ENCODE data around the gene NDUFAB1. TPM values are rescaled to one million over a fixed set of nuclear protein-coding genes. Genes with fewer than 3 reads are reported as not detected.
"Not testable (repeated sequence)": the region's sequence is repeated elsewhere in the genome, so short reads cannot be mapped to it uniquely, and the experiment has no call there.

Gene NDUFAB1
- total RNA-seq, 4 donors from 2014 or later = 76.6 to 115 (median 84.4) TPM

GRCh38 chr16:23554536-23554935, 41.6 kb downstream of the NDUFAB1 start:
- TF ChIP-seq CTCF (IDR thresholded peaks at IDR 0.05) (no peak), POLR2A (IDR thresholded peaks at IDR 0.05; ENCODE audit: low read depth) (no peak), POLR2AphosphoS5 (IDR thresholded peaks at IDR 0.05) (no peak), EP300 (IDR thresholded peaks at IDR 0.05) (no peak)
- peaks cover 16 to 28% (median 24%) of the 10 kb centered on the region in 4 donors for H3K4me1 ChIP-seq
- no peak for DNase-seq (ENCODE audit: extremely low spot score)
- no peak overlapping the region for H3K27ac ChIP-seq (replicated peaks in 1 of 4)
- no peak overlapping the region for H3K4me3 ChIP-seq
- no peaks in the 10 kb centered on the region for H3K9me3 ChIP-seq
- intact Hi-C loops (cut with DNase I) = no loop called here
- 81% methylated on average over 3 of the region's 3 CpGs for WGBS
- peaks cover 30 to 46% (median 38%) of the 10 kb centered on the region in 4 donors for H3K36me3 ChIP-seq
- no peaks in the 10 kb centered on the region for H3K27me3 ChIP-seq

- no peak for DNase-seq (ENCODE audit: extremely low spot score)
- H3K4me3 ChIP-seq = no peak overlapping the region
- H3K4me1 ChIP-seq = peaks cover 4 to 12% (median 10%) of the 10 kb centered on the region in 4 donors
- intact Hi-C loops (cut with DNase I) = no loop called here
- no peaks in the 10 kb centered on the region for H3K9me3 ChIP-seq
- H3K36me3 ChIP-seq = peaks cover 47 to 65% (median 57%) of the 10 kb centered on the region in 4 donors
- WGBS = 74% methylated on average over 6 of the region's 6 CpGs
- H3K27ac ChIP-seq (replicated peaks in 1 of 4) = no peak overlapping the region
- no peaks in the 10 kb centered on the region for H3K27me3 ChIP-seq
- TF ChIP-seq CTCF (IDR thresholded peaks at IDR 0.05) (no peak), POLR2A (IDR thresholded peaks at IDR 0.05; ENCODE audit: low read depth) (no peak), POLR2AphosphoS5 (IDR thresholded peaks at IDR 0.05) (no peak), EP300 (IDR thresholded peaks at IDR 0.05) (no peak)
These were observed 44.0 kb downstream of the NDUFAB1 start for GRCh38 chr16:23552161-23552560.

GRCh38 chr16:23549938-23550337, 46.2 kb downstream of the NDUFAB1 start:
- Histone ChIP-seq H3K4me3 (no peak overlapping the region), H3K4me1 (no peaks in the 10 kb centered on the region), H3K27ac (replicated peaks in 1 of 4) (no peak overlapping the region), H3K9me3 (no peaks in the 10 kb centered on the region), H3K36me3 (peaks cover 47 to 87% (median 78%) of the 10 kb centered on the region in 4 donors), H3K27me3 (no peaks in the 10 kb centered on the region)
- 99% methylated on average over 5 of the region's 5 CpGs for WGBS
- no peak for DNase-seq (ENCODE audit: extremely low spot score)
- intact Hi-C loops (cut with DNase I) = no loop called here
- TF ChIP-seq CTCF (IDR thresholded peaks at IDR 0.05) = no peak
- TF ChIP-seq POLR2A (IDR thresholded peaks at IDR 0.05; ENCODE audit: low read depth) = no peak
- TF ChIP-seq EP300 (IDR thresholded peaks at IDR 0.05) = no peak
- TF ChIP-seq POLR2AphosphoS5 (IDR thresholded peaks at IDR 0.05) = no peak

GRCh38 chr16:23544436-23544835, 51.7 kb downstream of the NDUFAB1 start:
- Histone ChIP-seq H3K9me3 (no peaks in the 10 kb centered on the region), H3K27me3 (no peaks in the 10 kb centered on the region), H3K4me3 (no peak overlapping the region), H3K36me3 (peaks cover 39 to 99% (median 87%) of the 10 kb centered on the region in 4 donors), H3K27ac (replicated peaks in 1 of 4) (no peak overlapping the region), H3K4me1 (no peaks in the 10 kb centered on the region)
- 97% methylated on average over 14 of the region's 14 CpGs for WGBS
- no peak for DNase-seq (ENCODE audit: extremely low spot score)
- TF ChIP-seq EP300 (IDR thresholded peaks at IDR 0.05) (no peak), POLR2AphosphoS5 (IDR thresholded peaks at IDR 0.05) (no peak), CTCF (IDR thresholded peaks at IDR 0.05) (no peak), POLR2A (IDR thresholded peaks at IDR 0.05; ENCODE audit: low read depth) (no peak)
- intact Hi-C loops (cut with DNase I) = no loop called here

- H3K4me1 ChIP-seq; H3K9me3 ChIP-seq; H3K27ac ChIP-seq (replicated peaks in 1 of 4); DNase-seq (ENCODE audit: extremely low spot score); H3K4me3 ChIP-seq; intact Hi-C loops (cut with DNase I); H3K27me3 ChIP-seq: not testable (repeated sequence)
- WGBS = 91% methylated on average over 3 of the region's 3 CpGs
- peaks cover 34 to 92% (median 73%) of the 10 kb centered on the region in 4 donors for H3K36me3 ChIP-seq
These were observed 55.3 kb downstream of the NDUFAB1 start for GRCh38 chr16:23540817-23541178.
